CMK (cell line): ENCODE results near the gene ACOX1.
A peak's percentile ranks its signal among the peaks of the same experiment; 100 is the strongest.
"Not testable (repeated sequence)": the region's sequence is repeated elsewhere in the genome, so short reads cannot be mapped to it uniquely, and the experiment has no call there.

Experiments used
- DNase-seq: peaks from one replicate; pipeline ENCODE4 v3.0.0-alpha.2; 2010; ENCODE audit warnings: low read depth

The ACOX1 gene

GRCh38 chr17:75981019-75981615, 2.2 kb upstream of the ACOX1 start:
- DNase-seq, result no peak

- DNase-seq, result no peak
Measured at GRCh38 chr17:75980188-75981018, 1.4 kb upstream of the ACOX1 start.

GRCh38 chr17:75979705-75980187, 780 bp upstream of the ACOX1 start:
- no peak for DNase-seq

GRCh38 chr17:75976175-75976848, 2.7 kb downstream of the ACOX1 start:
- DNase-seq, result no peak

- DNase-seq, result no peak
Measured at GRCh38 chr17:75975757-75976174, 3.2 kb downstream of the ACOX1 start.

GRCh38 chr17:75975187-75975586, 3.8 kb downstream of the ACOX1 start:
- DNase-seq, result not testable (repeated sequence)

GRCh38 chr17:75970626-75971025, 8.3 kb downstream of the ACOX1 start:
- no peak for DNase-seq

GRCh38 chr17:75970011-75970523, 8.9 kb downstream of the ACOX1 start:
- peak; percentile 79 for DNase-seq

- not testable (repeated sequence) for DNase-seq
Measured at GRCh38 chr17:75969044-75969443, 9.9 kb downstream of the ACOX1 start.

GRCh38 chr17:75965468-75965867, 13.5 kb downstream of the ACOX1 start:
- no peak for DNase-seq

GRCh38 chr17:75959839-75960511, 19.0 kb downstream of the ACOX1 start:
- DNase-seq, result no peak

GRCh38 chr17:75959051-75959838, 19.7 kb downstream of the ACOX1 start:
- no peak for DNase-seq

GRCh38 chr17:75950855-75951554, 28.0 kb downstream of the ACOX1 start:
- DNase-seq, result peak; percentile 48

- DNase-seq, result no peak
Measured at GRCh38 chr17:75950421-75950820, 28.5 kb downstream of the ACOX1 start.

- DNase-seq, result no peak
Measured at GRCh38 chr17:75945211-75945610, 33.8 kb downstream of the ACOX1 start.

GRCh38 chr17:75943491-75943890, 35.5 kb downstream of the ACOX1 start:
- DNase-seq, result no peak

- DNase-seq, result no peak
Measured at GRCh38 chr17:75942473-75942872, 36.5 kb downstream of the ACOX1 start.

GRCh38 chr17:75941442-75941819, 37.5 kb downstream of the ACOX1 start:
- DNase-seq, result no peak

GRCh38 chr17:75940727-75941441, 38.1 kb downstream of the ACOX1 start, which contains the start of gene FBF1:
Gene FBF1, minus strand, starts transcription at chr17:75941042. Its CDS starts 2,893 bp downstream, at chr17:75938149.
- DNase-seq, result peak; percentile 75

- no peak for DNase-seq
Measured at GRCh38 chr17:75937652-75938051, 41.3 kb downstream of the ACOX1 start.
